Prostate gland (tissue), 2 donors: Measurements from ENCODE around the gene ARHGAP11A.

ENCODE experiments used
- CTCF ChIP-seq, 4 experiments: fragments of 200-600 bp in 2 of 4; fragments of 450-650 bp in 2 of 4; sonication (generic) in 2 of 4; IDR thresholded peaks; 1 replicate in 3 of 4; 2 replicates in 1 of 4; pipeline ENCODE4 v1.5.1; 2016 to 2019; ENCODE audit warnings: antibody characterized with exemption in 4 of 4, mild to moderate bottlenecking in 2 of 4, moderate library complexity in 2 of 4
- POLR2AphosphoS5 ChIP-seq: sonication (generic); formaldehyde crosslinking; IDR thresholded peaks from one replicate; pipeline ENCODE4 v1.6.1; 2017; ENCODE audit warnings: antibody characterized with exemption

DNA sequence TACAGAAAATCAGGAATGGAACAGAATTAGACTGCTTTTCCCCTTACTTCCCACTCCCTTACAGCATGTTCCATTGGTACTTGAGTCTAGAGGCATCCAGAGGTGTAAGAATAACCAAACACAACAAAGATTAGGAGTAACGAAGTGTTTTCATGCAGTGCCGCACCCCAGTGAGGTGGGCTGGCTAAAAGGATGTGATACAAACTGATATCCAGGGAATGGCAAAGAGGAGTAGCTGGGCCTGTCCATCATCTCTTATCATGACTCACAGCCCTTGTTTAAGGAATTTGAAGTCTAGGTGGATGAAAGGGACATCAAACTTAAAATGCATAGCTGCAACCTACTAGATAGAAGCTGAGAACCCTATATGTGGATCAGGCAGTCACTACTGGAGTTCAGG, 42.6 kb downstream of the ARHGAP11A start:
- no peak for TF ChIP-seq CTCF (IDR thresholded peaks at IDR 0.05)
- TF ChIP-seq POLR2AphosphoS5, result no peak
